DMS153 treated with DMSO at 0.1 percent for 48 hours (cell line): Measurements from ENCODE around the gene ADAM21.
"Not testable (repeated sequence)": the region's sequence is repeated elsewhere in the genome, so short reads cannot be mapped to it uniquely, and the experiment has no call there.

ENCODE experiments used
- DNase-seq: peaks from one replicate; lab custom pipeline; 2025; ENCODE audit not compliant: unreplicated experiment; lab: John Stamatoyannopoulos, UW

Gene ADAM21

DNA sequence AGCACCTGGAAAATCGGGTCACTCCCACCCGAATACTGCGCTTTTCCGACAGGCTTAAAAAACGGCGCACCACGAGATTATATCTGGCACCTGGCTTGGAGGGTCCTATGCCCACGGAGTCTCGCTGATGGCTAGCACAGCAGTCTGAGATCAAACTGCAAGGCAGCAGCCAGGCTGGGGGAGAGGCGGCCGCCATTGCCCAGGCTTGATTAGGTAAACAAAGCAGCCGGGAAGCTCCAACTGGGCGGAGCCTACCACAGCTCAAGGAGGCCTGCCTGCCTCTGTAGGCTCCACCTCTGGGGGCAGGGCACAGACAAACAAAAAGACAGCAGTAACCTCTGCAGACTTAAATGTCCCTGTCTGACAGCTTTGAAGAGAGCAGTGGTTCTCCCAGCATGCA, 23.5 kb downstream of the ADAM21 start:
- not testable (repeated sequence) for DNase-seq

DNA sequence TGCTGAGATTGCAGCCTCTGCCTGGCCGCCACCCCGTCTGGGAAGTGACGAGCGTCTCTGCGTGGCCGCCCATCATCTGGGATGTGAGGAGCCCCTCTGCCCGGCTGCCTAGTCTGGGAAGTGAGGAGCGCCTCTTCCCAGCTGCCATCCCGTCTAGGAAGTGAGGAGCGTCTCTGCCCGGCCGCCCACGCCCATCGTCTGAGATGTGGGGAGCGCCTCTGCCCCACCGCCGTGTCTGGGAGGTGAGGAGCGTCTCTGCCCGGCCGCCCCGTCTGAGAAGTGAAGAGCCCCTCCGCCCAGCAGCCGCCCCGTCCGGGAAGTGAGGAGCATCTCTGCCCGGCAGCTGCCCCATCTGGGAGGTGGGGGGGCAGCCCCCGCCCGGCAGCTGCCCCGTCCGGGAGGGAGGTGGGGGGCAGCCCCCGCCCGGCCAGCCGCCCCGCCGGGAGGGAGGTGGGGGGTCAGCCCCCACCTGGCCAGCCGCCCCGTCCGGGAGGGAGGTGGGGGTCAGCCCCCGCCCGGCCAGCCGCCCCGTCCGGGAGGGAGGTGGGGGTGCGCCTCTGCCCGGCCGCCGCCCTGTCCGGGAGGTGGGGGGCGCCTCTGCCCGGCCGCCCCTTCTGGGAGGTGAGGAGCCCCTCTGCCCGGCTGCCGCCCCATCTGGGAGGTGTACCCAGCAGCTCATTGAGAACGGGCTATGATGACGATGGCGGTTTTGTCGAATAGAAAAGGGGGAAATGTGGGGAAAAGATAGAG, 25.6 kb downstream of the ADAM21 start:
- not testable (repeated sequence) for DNase-seq

DNA sequence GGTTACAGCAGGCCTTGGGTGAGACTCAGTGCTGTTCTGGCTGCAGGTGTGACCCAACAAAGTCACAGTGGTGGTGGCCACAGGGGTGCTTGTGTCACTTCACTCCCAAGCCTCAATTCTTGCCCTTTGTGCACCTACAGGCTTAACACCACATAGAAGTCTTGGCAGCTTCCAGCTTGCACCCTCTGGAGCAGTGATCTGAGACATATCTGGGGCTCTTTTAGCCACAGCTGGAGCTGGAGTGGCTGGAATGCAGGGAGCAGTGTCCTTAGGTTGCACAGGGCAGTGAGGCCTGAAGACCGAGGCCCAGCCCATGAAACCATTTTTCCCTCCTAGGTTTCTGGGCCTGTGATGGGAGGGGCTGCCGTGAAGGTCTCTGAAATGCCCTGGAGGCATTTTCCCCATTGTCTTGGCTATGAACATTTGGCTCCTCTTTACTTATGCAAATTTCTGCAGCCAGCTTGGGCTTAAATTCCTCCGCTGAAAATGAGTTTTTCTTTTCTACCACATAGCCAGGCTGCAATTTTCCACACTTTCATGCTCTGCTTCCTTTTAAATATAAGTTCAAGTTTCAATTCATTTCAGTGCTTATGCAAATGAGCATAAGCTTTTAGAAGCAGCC, 37.7 kb downstream of the ADAM21 start:
- DNase-seq, result no peak

DNA sequence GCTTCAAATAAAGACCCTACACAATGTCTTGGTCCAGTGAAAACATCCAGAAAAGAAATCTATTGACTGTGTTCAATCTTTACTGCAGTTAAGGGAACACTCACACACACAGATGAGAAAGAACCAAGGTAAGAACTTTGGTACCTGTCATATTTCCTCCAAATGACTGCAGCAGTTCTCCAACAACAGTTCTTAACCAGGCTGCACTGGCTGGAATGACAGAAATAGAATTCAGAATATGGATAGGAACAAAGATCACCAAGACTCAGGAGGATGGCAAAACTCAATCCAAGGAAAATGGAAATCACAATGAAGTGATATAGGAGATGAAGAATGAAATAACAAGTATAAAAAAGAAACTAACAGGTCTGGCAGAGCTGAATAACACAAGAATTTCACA, 46.2 kb downstream of the ADAM21 start:
- DNase-seq, result no peak
